HK-2 (cell line): ENCODE data around the gene DPP6.

Experiments used
- DNase-seq: peaks from one replicate; pipeline ENCODE4 v3.0.0-alpha.2; 2018; ENCODE audit not compliant: unreplicated experiment

Gene DPP6

DNA sequence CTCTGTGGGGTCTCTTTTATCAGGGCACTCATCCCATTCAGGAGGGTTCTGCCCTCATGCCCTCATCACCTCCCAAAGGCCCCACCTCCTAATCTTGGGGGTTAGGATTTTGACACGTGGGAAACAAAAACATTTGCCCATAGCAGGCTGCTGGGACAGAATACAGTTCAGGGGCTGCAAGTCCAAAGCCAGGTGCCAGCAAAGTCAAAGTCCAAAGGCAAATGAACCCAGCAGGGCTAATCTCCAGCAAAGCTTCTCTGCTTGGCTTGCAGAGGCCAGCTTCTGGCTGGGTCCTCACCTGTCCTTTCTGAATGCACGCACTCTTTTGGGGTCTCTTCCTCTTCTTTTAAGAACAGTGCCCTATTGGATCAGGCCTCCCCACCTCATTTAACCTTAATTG lies 359.9 kb downstream of the DPP6 start:
- no peak for DNase-seq

GRCh38 chr7:154415709-154416399 lies 363.7 kb downstream of the DPP6 start:
- no peak for DNase-seq

DNA sequence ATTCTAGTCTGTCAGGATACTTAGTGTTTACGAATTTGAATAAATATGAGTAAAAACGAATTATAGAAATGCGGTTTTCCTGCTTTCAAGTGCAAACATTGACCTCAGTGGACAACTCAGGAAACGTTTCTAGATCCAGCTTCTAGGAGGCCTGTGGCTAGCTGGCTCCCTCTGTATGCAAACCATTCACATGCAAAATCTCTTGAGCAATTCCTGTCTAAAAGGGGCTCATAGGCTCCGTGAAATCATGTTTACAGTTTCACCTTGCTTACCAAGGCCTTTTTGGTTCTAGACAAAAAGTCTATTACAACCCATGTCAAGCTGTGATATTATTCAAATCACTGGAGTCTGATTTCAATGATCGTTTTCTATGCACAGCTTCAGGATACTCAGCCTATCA lies 364.5 kb downstream of the DPP6 start:
- no peak for DNase-seq

GRCh38 chr7:154419344-154419743 lies 367.1 kb downstream of the DPP6 start:
- no peak for DNase-seq

DNA sequence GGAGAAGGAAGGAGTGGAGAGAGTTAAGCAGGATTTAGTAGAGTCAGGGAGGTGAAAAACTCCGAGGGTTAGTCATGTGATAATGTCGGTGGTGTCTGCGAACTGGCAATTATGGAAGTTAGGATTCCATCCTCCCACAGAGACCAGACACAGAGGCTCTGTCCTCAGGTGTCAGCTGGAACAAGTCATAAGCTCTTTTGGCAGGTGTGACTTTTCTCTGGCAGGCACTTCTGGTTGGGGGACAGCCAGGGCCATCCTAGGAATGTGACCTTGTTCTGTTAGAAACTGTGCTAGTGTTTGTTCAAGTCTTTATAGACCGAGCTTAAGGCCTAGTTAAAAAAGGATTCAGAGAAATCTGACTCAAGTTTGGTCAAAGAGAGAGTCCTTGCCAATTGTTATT lies 371.0 kb downstream of the DPP6 start:
- no peak for DNase-seq

GRCh38 chr7:154424350-154424749 lies 372.2 kb downstream of the DPP6 start:
- no peak for DNase-seq

DNA sequence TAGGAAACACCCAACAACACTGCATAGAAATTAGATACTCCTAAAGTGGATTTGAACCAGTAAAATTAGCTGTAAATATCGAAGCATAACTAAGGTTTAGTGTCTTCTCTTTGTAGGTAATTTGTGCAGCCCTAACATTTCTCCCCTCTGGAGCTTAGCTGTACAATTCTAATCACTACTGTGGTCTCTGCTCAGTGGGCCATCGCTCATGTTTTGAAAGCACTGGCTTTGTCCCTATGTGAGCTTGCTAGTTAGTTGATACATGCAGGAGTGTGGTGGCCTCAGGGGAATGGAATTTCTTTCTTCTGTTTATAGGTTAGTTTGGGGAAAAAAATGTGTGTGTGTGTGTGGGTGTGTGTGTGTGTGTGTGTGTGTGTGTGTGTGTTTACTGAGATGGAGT lies 373.1 kb downstream of the DPP6 start:
- no peak for DNase-seq

DNA sequence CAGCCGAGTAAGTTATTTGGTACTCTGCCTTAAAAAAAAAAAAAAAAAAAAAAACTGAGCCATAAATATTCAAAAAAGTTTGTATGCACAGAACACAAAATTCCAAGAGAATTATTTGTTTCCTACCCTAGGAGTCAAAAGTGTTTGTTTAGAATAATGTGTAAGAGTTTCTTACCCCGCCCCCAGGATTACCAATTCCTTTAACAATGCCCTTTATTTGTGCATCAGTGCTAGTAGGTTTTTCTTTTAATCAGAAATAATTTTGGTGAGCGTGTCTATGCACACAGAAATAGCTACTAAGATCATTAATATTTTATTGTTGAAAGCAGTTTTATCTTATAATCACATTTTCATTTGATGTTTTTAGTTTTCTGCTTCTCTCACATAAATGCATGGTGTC lies 374.6 kb downstream of the DPP6 start:
- DNase-seq: no peak

- no peak for DNase-seq
These were observed 375.3 kb downstream of the DPP6 start for GRCh38 chr7:154427533-154427932.

DNA sequence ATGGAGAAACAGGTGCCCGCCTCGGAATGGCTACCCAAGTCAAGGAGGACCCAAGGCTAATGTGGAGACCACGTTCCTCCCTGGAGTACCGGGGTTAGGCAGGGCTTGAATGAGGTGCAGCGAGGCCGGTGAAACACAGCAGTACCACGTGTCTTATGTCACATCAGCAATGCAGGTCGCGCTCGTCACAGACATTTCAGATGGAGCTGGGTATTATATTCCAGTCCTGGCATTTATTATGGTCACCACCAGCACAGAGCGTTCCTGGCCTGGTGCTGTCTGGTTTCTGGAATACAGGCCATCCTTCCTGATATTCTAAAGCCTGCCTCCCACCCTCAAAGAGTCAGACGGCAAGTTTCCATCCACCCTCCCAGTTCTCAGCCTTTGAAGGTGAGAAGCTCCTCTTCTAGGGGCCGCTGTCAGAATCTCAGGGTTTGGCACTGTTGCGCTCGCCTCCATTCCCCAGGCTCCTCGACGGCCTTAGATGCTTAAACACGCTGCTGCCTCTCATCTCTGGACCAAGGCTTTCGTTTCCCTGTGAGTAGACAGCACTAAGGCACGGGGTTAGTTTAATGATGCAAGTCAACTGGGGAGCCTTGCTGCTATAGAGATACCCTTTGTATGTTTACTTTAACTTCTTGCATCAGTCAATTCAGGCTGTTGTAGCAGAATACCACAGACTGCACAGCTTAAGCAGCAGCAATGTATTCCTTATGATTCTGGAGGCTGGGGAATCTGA lies 377.6 kb downstream of the DPP6 start:
- DNase-seq: no peak

DNA sequence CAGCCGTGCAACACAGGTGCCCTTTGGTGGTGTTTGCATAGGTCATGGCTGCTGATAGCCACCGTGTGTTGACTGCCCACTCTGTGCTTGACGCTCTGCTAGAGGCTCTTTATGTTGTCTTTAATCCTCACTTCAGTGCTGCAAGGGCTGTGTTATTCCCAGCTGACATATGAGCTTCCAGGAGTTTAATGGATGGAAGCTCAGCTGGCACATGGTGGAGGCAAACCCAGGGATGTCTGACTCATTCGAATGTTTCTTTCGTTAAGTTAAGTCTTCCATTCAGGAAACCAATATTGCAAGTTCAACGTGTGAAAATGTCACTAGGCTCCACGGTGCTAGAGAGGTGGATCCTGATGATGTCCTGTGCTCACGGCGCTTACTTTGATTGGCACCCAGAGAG lies 378.4 kb downstream of the DPP6 start:
- no peak for DNase-seq

DNA sequence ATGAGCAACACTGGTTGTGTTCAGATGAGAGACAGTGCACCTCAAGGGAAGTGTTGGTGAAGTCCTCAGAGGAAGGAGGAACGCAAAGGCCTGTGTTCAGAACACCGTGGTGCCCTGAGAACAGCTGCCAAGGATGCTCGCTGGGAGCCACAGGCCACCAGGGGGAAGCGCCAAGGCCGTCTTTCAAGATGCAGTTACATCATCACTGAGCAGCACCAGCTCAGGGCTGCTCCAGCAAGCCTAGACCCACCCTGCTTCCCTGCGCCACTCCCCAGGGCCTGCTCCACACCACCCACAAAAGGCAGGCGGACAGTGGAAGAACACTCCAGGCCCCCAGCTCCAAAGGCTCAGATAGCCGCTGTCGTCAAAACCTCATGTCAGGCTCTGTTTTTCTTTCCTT lies 378.8 kb downstream of the DPP6 start:
- no peak for DNase-seq

DNA sequence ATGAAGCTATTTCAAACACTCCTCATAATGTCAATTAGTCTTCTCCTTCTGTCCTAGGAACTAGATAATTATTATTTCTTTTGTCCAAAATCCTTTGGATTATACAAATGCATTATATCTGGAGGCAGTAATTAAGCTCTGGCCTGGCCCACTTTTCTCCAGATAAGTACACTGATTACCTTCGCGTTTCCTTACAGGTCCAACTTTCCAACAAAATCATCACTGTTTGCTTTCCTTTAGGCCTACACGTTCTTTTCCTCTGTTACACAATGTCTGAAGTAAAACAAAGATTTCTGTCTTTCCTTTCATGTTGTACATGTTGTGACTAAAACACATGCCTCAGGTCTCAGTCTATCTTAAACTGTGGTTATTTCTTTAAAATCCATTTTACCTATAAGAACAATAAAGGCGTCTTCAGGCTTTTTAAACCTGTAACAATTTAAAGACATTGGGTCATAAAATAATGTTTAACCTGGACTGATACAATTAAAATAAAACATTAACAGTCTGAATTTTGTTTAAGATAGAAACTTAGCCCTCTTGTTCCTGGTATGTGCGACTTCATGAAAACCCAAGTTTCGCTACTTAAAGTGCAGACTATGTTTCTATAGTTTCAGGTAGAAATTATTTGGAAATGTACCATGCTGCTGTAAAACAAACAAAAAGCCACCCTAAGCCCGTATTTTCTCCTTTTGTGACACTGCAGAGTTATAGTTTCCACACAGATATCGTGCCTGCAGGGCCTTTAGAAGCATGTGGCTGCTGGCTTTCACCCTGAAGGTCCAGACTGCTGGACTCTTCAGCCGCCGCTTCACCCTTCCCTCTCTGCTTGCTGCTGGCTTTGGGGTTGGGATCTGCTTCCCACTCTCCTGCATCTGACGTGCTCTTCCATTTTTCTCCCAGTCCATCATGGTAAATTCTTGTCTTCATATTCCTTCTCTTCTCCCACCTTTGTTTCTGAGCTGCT lies 381.7 kb downstream of the DPP6 start:
- DNase-seq: no peak

DNA sequence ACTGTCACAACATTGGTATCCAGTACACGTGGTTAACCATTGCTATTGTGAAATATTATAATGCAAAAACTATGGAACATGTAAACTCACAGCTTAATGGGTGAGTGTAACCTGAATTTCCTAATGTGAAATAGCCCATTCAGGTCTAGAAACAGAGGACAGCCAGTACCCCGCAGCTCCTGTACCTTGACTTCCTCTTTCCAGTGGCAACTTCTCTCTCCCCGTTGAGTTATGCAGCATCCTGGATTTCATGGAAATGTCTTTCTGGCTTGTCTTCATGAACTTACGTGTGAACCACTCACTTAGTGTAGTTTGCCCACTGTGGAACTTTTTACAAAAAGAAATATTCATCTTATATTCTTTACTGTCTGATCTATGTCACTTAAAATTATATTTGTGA lies 384.4 kb downstream of the DPP6 start:
- DNase-seq: no peak

DNA sequence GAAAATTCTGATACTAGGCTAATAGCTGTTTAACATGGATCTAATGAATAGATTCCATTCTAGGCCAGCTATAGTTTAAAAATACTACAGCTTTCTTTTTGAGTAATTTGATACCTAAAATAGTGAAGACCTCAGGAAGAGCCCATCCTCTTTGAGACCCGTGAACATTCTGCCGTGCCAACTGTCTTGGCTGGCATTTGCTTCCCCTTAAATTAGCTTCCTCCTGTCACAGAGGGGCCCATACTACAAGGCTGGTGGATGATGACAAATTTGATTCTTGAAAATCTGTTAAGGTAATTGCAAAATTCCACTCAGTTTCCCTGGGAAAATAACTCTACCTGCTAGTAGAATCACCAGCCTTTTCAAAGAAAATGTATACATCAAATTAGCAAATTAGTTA lies 385.0 kb downstream of the DPP6 start:
- no peak for DNase-seq

GRCh38 chr7:154438571-154439367 lies 386.6 kb downstream of the DPP6 start:
- DNase-seq: no peak

DNA sequence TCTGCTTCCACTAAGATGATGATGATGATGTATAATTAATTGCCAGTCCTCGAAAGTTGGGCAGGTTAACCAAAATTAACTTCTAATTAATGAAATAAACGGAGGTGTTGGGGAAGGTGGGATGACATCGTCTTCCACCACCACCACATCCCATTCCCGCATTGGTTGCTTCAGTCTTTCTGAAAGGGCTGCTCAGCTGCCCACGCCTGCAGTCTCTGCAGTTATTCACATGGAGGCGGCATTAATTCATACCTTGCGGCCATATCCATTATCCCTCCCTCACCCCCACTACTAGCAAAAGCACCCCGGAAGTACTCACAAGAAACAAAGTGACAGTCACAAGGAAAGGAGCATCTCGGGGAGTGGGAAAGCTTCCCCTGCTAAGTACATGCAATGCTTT lies 387.9 kb downstream of the DPP6 start:
- DNase-seq: no peak

GRCh38 chr7:154440651-154441050 lies 388.5 kb downstream of the DPP6 start:
- no peak for DNase-seq

- no peak for DNase-seq
These were observed 389.6 kb downstream of the DPP6 start for GRCh38 chr7:154441811-154442210.

DNA sequence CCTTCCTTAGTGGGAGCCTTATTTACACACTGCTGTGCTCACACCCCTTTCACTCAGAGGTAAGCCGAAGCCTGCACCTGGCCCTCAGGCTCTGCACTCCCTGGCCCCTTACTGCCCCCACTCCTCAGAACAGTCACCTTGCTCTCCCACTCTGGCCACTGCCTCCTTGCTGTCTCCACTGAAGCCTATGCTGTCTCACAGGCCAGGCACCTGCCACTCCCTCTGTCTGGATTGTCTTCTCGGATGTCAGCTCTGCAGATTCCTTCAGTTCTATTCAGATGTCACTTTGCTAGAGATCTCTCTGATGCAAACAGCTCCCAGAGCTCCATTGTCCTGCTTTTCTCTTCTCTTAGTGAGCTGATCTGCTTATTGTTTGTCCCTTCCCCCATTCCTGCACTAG lies 390.7 kb downstream of the DPP6 start:
- no peak for DNase-seq

DNA sequence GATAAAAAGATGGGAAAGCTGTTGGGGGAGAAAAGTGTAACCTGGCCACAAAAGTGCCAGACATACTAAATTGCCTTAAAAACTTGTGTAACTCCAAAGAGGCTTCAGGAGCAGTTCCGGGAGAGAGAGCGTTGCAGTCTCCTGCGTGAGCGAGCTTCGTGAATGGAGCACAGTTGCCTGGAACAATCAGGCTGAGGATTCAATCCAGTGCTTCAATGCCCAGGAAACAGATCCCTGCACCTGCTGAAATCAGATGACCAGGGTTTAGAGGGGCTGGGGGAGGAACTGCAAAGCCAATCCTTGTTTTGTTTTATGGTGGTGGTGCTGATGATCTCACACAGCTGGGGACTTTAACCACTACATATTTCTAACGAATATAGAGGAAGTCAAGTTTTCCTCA lies 398.3 kb downstream of the DPP6 start:
- no peak for DNase-seq
